Kidney (tissue), 14 donors: ENCODE results near the gene PRKAA2. TPM values are rescaled to one million over a fixed set of nuclear protein-coding genes. Genes with fewer than 3 reads are reported as not detected.

Experiments
- DNase-seq, 5 donors: peaks; one replicate each; pipeline ENCODE4 v3.0.0-alpha.2; 2013 to 2020
- FAIRE-seq: peaks from 2 replicates; lab custom pipeline; 2012; peaks lifted over from hg19 to GRCh38; lab: Jason Lieb, UNC
- H3K27ac ChIP-seq, 2 donors: one replicate each; pipeline ENCODE4 v1.7.0; 2013; ENCODE audit warnings: low read depth in 2 of 2, low read length in 2 of 2, inconsistent platforms in 1 of 2
- H3K27me3 ChIP-seq: one replicate; pipeline ENCODE4 v1.7.1; 2013; ENCODE audit warnings: low read length, inconsistent platforms; ENCODE audit not compliant: control insufficient read depth, insufficient read depth
- H3K36me3 ChIP-seq, 3 donors: one replicate each; pipeline versions ENCODE4 v1.7.0 to v1.7.1; 2013; ENCODE audit warnings: low read length in 3 of 3, control low read depth in 1 of 3, inconsistent platforms in 1 of 3; ENCODE audit not compliant: insufficient read depth in 3 of 3, control insufficient read depth in 2 of 3
- H3K4me1 ChIP-seq, 3 donors: one replicate each; pipeline versions ENCODE4 v1.7.0 to v1.7.1; 2013; ENCODE audit warnings: low read length in 3 of 3, inconsistent platforms in 1 of 3, low read depth in 1 of 3; ENCODE audit not compliant: control insufficient read depth in 2 of 3, insufficient read depth in 2 of 3
- H3K4me3 ChIP-seq, 3 donors: one replicate each; pipeline versions ENCODE4 v1.7.0 to v1.8.1; 2013; ENCODE audit warnings: low read length in 3 of 3, control low read depth in 1 of 3, inconsistent platforms in 1 of 3
- H3K9ac ChIP-seq, 3 donors: one replicate each; pipeline versions ENCODE4 v1.7.0 to v1.7.1; 2013; ENCODE audit warnings: low read length in 3 of 3, control low read depth in 1 of 3, inconsistent platforms in 1 of 3
- H3K9me3 ChIP-seq, 3 donors: one replicate each; pipeline versions ENCODE4 v1.7.0 to v1.7.1; 2013; ENCODE audit warnings: low read length in 3 of 3, control low read depth in 1 of 3, inconsistent platforms in 1 of 3; ENCODE audit not compliant: control insufficient read depth in 2 of 3, insufficient read depth in 1 of 3
- intact Hi-C: fragments of 100-400 bp; cut with DNase I; formaldehyde crosslinking; loops from one replicate; pipeline ENCODE4 v1.11.1; 2022
- polyA plus RNA-seq: library from polyadenylated mRNA; stranded (reverse); fragments of 350-450 nt; fragmentation: Illumina TruSeq; extraction: RNeasy Lipid Tissue Mini Kit (QIAGEN cat#74804); gene quantifications from one replicate; pipeline ENCODE4 v1.2.3, GENCODE V29; 2014; ENCODE audit warnings: low read depth, low replicate concordance; ENCODE audit not compliant: insufficient read depth
- total RNA-seq: library from RNA; stranded (reverse); fragmentation: NEBNext Ultra II Directional; extraction: Animal tissue kit (Norgen Biotek cat#: 25700); gene quantifications from one replicate; pipeline ENCODE4 v1.2.1, GENCODE V29; 2021
- TF ChIP-seq, protein P1 (sequence below): IDR thresholded peaks from 3 replicates; pipeline ENCODE4 v1.5.1; 2012; ENCODE audit warnings: mild to moderate bottlenecking, moderate library complexity, borderline replicate concordance; ENCODE audit not compliant: insufficient read depth; ENCODE audit errors: extremely low read depth
- donor health status: control.
- donor health status: control.
- donor health status: control.
- donor health status: control.
- donor health status: control.
- donor health status: DM: yes; HTN: yes; CAD: no.
- donor health status: Normal renal cell carcinoma (clear cell type).

The PRKAA2 gene
- total and polyA plus RNA-seq, 2 donors from 2014 or later, result 7.0 to 11.6 TPM

DNA sequence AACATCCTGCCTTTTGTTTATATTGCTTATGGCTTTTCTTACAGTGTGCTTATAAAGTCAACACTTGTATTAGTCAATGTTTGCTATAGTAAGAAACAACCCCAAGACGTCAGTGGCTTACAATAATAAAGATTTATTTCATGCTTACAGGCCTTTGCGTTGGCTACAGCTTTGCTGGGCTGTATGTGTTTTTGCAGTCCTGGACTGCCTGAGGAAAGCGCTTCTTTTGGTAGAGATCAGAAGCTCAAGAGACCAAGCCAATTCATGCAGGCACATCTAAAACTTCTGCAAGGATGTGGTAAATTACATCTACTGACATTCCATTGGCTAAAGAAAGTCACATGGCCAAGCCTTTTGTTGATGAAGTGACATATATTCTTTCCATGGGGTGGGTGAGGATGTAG, 17.5 kb upstream of the PRKAA2 start:
- Histone ChIP-seq H3K27ac (no peak overlapping the region), H3K4me3 (no peak overlapping the region), H3K4me1 (no peaks in the 10 kb centered on the region), H3K27me3 (no peaks in the 10 kb centered on the region), H3K9me3 (no peaks in the 10 kb centered on the region), H3K36me3 (no peaks in the 10 kb centered on the region), H3K9ac (no peak overlapping the region)
- DNase-seq (no peak), FAIRE-seq (no peak)
- intact Hi-C loops, result no loop called here
- TF ChIP-seq, protein P1, sequence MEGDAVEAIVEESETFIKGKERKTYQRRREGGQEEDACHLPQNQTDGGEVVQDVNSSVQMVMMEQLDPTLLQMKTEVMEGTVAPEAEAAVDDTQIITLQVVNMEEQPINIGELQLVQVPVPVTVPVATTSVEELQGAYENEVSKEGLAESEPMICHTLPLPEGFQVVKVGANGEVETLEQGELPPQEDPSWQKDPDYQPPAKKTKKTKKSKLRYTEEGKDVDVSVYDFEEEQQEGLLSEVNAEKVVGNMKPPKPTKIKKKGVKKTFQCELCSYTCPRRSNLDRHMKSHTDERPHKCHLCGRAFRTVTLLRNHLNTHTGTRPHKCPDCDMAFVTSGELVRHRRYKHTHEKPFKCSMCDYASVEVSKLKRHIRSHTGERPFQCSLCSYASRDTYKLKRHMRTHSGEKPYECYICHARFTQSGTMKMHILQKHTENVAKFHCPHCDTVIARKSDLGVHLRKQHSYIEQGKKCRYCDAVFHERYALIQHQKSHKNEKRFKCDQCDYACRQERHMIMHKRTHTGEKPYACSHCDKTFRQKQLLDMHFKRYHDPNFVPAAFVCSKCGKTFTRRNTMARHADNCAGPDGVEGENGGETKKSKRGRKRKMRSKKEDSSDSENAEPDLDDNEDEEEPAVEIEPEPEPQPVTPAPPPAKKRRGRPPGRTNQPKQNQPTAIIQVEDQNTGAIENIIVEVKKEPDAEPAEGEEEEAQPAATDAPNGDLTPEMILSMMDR, result no peak

GRCh38 chr1:56630786-56631185, 14.3 kb upstream of the PRKAA2 start:
- H3K9me3 ChIP-seq, result no peaks in the 10 kb centered on the region
- H3K9ac ChIP-seq, result no peak overlapping the region
- intact Hi-C loops, result no loop called here
- H3K27me3 ChIP-seq, result no peaks in the 10 kb centered on the region
- H3K4me1 ChIP-seq, result no peaks in the 10 kb centered on the region
- H3K4me3 ChIP-seq, result no peak overlapping the region
- H3K36me3 ChIP-seq, result no peaks in the 10 kb centered on the region
- TF ChIP-seq, protein P1, result no peak
- H3K27ac ChIP-seq, result no peak overlapping the region
- DNase-seq, result no peak
- no peak for FAIRE-seq

GRCh38 chr1:56631901-56632300, 13.2 kb upstream of the PRKAA2 start:
- H3K4me1 ChIP-seq, result no peaks in the 10 kb centered on the region
- H3K27ac ChIP-seq, result no peak overlapping the region
- no peak overlapping the region for H3K9ac ChIP-seq
- H3K4me3 ChIP-seq, result no peak overlapping the region
- TF ChIP-seq, protein P1, result no peak
- FAIRE-seq (no peak), DNase-seq (no peak)
- H3K36me3 ChIP-seq, result no peaks in the 10 kb centered on the region
- no peaks in the 10 kb centered on the region for H3K27me3 ChIP-seq
- intact Hi-C loops, result no loop called here
- no peaks in the 10 kb centered on the region for H3K9me3 ChIP-seq

GRCh38 chr1:56634981-56635380, 10.1 kb upstream of the PRKAA2 start:
- Histone ChIP-seq H3K36me3 (no peaks in the 10 kb centered on the region), H3K27ac (no peak overlapping the region), H3K4me3 (no peak overlapping the region), H3K9ac (no peak overlapping the region), H3K4me1 (no peaks in the 10 kb centered on the region), H3K27me3 (no peaks in the 10 kb centered on the region), H3K9me3 (no peaks in the 10 kb centered on the region)
- DNase-seq, result no peak
- no peak for FAIRE-seq
- TF ChIP-seq, protein P1, result no peak
- intact Hi-C loops, result no loop called here
